Osteocyte (in vitro differentiated cells): ENCODE results near the gene TGM2. TPM values are rescaled to one million over a fixed set of nuclear protein-coding genes. Genes with fewer than 3 reads are reported as not detected.

Experiments used
- DNase-seq: peaks from one replicate; pipeline ENCODE4 v3.0.0; 2021; ENCODE audit warnings: mixed read lengths; ENCODE audit not compliant: unreplicated experiment; ENCODE audit errors: extremely low spot score
- H3K27ac Mint-ChIP-seq: one replicate; pipeline ENCODE4 v1.8.0; 2021; ENCODE audit warnings: mild to moderate bottlenecking, mixed read lengths; ENCODE audit not compliant: unreplicated experiment
- H3K27me3 Mint-ChIP-seq: one replicate; pipeline ENCODE4 v1.8.0; 2021; ENCODE audit warnings: mixed read lengths; ENCODE audit not compliant: unreplicated experiment
- H3K36me3 Mint-ChIP-seq: one replicate; pipeline ENCODE4 v1.8.0; 2021; ENCODE audit warnings: mixed read lengths; ENCODE audit not compliant: unreplicated experiment
- H3K4me1 Mint-ChIP-seq: one replicate; pipeline ENCODE4 v1.8.0; 2021; ENCODE audit warnings: mixed read lengths; ENCODE audit not compliant: unreplicated experiment
- H3K4me3 Mint-ChIP-seq: one replicate; pipeline ENCODE4 v1.8.0; 2021; ENCODE audit warnings: mild to moderate bottlenecking, moderate library complexity, mixed read lengths; ENCODE audit not compliant: unreplicated experiment
- H3K9me3 Mint-ChIP-seq: one replicate; pipeline ENCODE4 v1.8.0; 2021; ENCODE audit warnings: mixed read lengths; ENCODE audit not compliant: unreplicated experiment
- total RNA-seq: library from RNA; stranded (reverse); gene quantifications from 2 replicates; pipeline ENCODE4 v1.2.1, GENCODE V29; 2021
- TF ChIP-seq, protein P1 (sequence below): fragments of 200-600 bp; sonication (generic); IDR thresholded peaks from 2 replicates; pipeline ENCODE4 v1.5.0; 2021; ENCODE audit warnings: antibody characterized with exemption, mild to moderate bottlenecking, moderate library complexity

Gene TGM2
- total RNA-seq, 1 donor from 2014 or later, result 29.2 TPM

DNA sequence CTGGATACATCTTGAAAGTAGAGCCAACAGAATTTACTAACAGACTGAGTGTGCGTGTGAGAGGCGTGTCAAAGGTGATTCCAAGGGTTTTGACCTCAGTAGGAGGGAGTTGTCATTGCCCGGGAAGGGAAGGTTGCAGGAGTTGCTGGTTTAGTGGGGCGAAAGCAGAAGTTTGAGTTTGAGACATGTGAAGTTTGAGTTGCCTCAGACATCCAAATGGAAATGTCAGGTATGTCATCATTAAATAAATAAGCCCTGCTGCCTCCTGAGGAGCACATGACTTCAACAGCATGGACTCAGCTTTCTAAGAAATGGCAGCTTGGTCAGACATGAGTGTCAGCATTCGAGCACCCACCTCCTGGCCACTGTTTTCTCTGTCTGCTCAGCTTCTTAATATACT lies 26.6 kb upstream of the TGM2 start:
- Mint-ChIP-seq H3K36me3 (no peaks in the 10 kb centered on the region), H3K4me1 (peaks cover 10% of the 10 kb centered on the region), H3K27ac (no peak overlapping the region), H3K27me3 (no peaks in the 10 kb centered on the region), H3K9me3 (peaks cover 5% of the 10 kb centered on the region), H3K4me3 (no peak overlapping the region)
- TF ChIP-seq, protein P1, sequence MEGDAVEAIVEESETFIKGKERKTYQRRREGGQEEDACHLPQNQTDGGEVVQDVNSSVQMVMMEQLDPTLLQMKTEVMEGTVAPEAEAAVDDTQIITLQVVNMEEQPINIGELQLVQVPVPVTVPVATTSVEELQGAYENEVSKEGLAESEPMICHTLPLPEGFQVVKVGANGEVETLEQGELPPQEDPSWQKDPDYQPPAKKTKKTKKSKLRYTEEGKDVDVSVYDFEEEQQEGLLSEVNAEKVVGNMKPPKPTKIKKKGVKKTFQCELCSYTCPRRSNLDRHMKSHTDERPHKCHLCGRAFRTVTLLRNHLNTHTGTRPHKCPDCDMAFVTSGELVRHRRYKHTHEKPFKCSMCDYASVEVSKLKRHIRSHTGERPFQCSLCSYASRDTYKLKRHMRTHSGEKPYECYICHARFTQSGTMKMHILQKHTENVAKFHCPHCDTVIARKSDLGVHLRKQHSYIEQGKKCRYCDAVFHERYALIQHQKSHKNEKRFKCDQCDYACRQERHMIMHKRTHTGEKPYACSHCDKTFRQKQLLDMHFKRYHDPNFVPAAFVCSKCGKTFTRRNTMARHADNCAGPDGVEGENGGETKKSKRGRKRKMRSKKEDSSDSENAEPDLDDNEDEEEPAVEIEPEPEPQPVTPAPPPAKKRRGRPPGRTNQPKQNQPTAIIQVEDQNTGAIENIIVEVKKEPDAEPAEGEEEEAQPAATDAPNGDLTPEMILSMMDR, result no peak
- DNase-seq, result no peak

DNA sequence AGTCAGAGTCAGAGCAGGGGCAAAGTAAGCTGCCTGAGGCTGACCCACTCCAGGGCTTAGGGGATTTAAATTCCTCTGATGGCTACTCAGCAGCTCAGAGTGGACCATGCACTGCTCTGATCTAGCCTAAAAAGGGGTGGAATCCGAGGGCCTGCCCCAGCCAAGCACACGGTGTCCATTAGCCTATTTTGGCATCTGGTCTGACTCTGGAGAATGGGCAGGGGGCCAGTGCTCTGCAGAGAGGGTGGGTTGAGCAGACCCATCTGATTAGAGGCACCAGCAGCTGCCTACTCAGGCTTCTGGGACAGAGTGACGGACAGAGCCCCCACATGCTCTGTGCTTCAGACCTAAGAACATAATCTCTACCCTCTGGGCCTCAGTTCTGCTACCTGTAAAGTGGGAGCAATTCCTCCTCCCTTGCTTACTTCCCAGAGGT lies 25.9 kb upstream of the TGM2 start:
- Mint-ChIP-seq H3K36me3 (no peaks in the 10 kb centered on the region), H3K9me3 (peaks cover 5% of the 10 kb centered on the region), H3K27me3 (no peaks in the 10 kb centered on the region), H3K4me3 (no peak overlapping the region), H3K4me1 (peaks cover 5% of the 10 kb centered on the region), H3K27ac (no peak overlapping the region)
- no peak for DNase-seq
- TF ChIP-seq, protein P1, result no peak

DNA sequence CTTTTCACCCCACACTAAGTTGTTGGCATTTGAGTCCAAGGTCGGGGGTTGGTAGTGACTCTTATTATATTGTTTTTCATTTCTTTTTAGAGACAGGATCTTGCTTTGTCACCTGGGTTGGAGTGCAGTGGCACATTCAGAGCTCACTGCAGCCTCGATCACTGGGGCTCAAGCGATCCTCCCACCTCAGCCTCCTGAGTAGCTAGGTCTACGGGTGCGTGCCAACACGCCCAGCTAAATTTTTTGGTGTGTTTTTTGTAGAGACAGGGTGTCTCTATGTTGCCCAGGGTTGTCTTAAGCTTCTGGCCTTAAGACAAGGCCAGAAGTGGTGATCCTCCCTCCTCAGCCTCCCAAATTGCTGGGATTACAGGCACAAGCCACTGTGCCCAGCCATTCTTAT lies 25.1 kb upstream of the TGM2 start:
- no peak for DNase-seq
- Mint-ChIP-seq H3K9me3 (peaks cover 5% of the 10 kb centered on the region), H3K27ac (no peak overlapping the region), H3K4me1 (peaks cover 4% of the 10 kb centered on the region), H3K4me3 (no peak overlapping the region), H3K36me3 (no peaks in the 10 kb centered on the region), H3K27me3 (no peaks in the 10 kb centered on the region)
- TF ChIP-seq, protein P1, result no peak

DNA sequence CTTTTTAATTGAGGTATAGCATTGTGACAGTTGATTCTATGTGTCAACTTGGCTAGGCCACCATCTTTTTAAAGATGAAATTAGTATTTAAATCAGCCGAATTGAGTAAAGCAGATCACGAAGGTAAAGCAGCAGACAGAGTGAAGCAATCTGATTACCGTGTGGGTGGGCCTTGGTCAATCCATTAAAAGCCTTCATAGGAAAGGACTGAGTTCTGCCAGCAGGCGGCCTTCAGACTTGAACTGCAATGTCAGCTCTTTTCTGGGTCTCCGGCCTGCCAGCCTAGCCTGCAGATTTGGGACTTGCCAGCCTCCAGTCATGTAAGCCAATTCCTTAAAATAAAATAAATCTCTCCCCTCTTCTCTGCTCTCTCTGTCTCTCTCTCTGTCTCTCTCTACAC lies 22.4 kb upstream of the TGM2 start:
- no peaks in the 10 kb centered on the region for H3K36me3 Mint-ChIP-seq
- H3K27me3 Mint-ChIP-seq, result no peaks in the 10 kb centered on the region
- H3K4me1 Mint-ChIP-seq, result peaks cover 4% of the 10 kb centered on the region
- no peaks in the 10 kb centered on the region for H3K9me3 Mint-ChIP-seq
- H3K27ac Mint-ChIP-seq, result no peak overlapping the region
- DNase-seq, result no peak
- TF ChIP-seq, protein P1, result no peak
- no peak overlapping the region for H3K4me3 Mint-ChIP-seq

DNA sequence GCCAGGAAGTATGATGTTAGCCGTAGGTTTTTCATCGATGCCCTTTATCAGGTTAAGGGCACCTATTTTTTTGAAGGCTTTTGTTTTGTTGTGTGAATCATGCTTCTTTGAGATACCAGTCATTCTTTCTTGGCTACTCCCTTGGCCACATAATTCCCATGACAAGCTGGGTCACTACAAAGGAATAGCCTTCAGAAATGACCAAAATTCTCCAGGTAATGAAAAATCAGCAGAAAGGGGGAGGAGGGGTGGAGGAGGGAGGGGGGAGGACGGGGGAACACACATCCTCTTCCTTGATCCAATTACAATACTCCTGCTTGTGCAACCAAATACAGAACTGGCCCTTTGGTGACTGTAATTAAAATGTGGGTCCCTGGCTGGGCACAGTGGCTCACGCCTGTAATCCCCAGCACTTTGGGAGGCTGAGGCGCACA lies 21.7 kb upstream of the TGM2 start:
- Mint-ChIP-seq H3K27me3 (no peaks in the 10 kb centered on the region), H3K9me3 (no peaks in the 10 kb centered on the region), H3K36me3 (no peaks in the 10 kb centered on the region), H3K4me3 (no peak overlapping the region), H3K4me1 (peaks cover 9% of the 10 kb centered on the region), H3K27ac (no peak overlapping the region)
- no peak for DNase-seq
- TF ChIP-seq, protein P1, result no peak
